HG02763 (cell line): Measurements from ENCODE around the gene SASH3.
"Not testable (repeated sequence)": the region's sequence is repeated elsewhere in the genome, so short reads cannot be mapped to it uniquely, and the experiment has no call there.

Source experiments
- ATAC-seq: cut with Tn5 transposase; IDR thresholded peaks from one replicate; pipeline ENCODE4 v1.9.1; 2021; ENCODE audit warnings: mild to moderate bottlenecking, moderate library complexity; ENCODE audit not compliant: unreplicated experiment

Gene SASH3

DNA sequence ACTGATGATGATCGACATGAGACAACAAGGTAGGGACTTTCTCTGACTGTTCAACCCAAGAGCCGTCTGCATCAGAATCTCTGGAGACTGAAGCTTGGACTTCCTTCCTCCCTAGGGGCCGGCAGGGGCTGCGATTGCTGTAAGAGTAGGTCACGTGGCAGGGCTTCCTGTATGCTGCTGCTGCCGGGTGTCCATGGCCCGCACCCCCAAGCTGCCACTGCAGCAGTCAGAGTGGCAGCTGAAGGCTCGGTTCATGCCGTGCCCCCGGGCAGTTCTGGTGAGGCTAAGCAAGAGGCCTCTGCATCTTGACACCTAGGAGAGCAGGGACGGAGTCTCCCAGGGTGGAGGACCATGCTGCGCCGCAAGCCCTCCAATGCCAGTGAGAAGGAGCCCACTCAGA lies at the start of gene SASH3:
TSS of gene SASH3 (plus strand) at position 203 of the 400 bp plus-strand sequence. CDS start at position 352, 149 bp downstream.
- ATAC-seq, result peak; percentile 23

DNA sequence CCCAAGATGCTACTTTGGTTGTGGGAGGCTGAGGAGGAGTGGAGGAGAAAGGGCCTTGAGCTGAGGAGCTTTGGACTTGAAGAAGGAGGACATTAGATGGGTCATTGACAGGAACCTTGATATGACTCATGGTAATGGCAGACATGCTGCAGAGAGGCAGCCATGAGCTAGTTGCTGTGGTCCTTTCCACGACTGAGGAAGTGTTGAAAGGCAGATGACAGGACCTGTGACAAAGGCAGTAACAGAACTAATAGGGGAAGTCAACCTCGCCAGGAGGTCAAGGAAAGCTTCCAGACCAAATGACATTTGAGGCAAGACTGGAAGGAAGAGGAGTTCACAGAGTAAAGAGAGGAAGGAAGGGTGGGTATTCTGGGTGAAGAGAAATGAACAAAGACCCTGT lies 48.5 kb upstream of the SASH3 start:
- no peak for ATAC-seq

DNA sequence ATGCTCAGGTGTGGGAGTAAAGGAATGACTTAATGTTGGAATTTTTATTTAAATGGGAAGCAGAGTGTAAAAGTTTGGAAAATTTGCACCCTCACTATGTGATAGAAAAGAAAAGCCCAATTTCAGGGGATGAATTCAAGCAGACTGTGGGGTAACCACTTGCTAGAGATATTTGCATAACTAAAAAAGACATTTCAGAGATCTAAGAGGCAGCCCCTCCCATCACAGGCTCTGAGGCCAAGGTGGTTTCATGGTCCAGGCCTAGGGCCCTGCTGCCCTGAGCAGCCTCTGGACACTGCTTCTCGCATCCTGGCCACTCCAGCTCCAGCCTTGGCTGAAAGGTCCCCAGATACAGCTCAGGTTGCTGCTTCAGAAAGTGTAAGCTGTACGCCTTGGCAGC lies 46.9 kb upstream of the SASH3 start:
- no peak for ATAC-seq

DNA sequence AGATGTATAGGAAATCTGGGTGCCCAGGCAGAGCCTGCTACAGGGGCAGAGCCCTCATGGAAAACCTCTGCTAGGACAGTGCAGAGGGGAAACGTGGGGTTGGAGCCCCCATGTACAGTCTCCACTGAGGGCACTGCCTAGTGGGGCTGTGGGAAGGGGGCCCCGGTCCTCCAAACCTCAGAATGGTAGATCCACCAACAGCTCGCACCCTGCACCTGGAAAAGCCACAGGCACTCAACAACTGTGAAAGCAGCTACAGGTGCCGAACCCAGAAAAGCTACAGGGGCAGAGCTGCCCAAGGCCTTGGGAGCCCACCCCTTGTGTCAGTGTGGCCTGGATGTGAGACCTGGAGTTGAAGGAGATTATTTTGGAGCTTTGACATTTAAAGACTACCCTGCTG lies 46.4 kb upstream of the SASH3 start:
- no peak for ATAC-seq

DNA sequence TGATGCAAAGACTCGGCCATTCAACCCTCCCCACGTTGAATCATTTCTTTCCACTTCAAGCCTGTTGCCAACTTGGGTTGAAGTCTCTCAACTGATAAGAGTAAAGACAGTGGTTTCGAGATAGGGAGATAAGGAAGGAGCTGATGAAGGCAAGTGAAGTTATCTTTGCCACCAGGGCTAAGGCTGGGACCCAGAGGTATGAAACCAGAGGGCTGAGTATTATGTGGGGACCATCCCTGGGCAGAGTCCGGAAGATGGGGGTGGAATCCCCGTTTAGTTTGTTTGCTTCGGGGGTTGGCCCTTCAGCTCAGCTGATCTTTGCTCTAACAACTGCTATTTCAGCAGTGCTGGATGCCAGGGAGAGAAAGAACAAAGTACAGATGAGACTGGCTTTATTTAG lies 43.3 kb upstream of the SASH3 start:
- no peak for ATAC-seq

DNA sequence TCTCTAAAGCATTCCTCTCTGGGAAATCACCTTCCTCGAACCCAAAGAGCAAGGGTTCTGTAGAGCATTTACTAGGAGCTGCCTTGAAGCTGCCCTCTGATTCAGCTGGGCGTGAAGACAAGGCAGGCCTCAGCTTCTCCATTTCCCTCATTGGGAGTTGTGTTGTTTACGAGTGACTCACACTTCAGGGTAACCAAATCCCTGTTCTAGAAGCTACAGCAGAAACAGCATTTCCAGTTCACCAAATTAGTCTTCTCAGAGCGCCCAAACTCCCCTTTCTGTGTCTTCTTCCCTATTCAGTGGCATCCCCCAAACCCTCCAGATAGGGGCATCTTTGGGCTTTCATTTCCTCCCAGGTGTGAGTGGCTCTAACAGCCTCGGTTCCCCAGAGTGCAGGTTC lies 41.8 kb upstream of the SASH3 start:
- no peak for ATAC-seq

DNA sequence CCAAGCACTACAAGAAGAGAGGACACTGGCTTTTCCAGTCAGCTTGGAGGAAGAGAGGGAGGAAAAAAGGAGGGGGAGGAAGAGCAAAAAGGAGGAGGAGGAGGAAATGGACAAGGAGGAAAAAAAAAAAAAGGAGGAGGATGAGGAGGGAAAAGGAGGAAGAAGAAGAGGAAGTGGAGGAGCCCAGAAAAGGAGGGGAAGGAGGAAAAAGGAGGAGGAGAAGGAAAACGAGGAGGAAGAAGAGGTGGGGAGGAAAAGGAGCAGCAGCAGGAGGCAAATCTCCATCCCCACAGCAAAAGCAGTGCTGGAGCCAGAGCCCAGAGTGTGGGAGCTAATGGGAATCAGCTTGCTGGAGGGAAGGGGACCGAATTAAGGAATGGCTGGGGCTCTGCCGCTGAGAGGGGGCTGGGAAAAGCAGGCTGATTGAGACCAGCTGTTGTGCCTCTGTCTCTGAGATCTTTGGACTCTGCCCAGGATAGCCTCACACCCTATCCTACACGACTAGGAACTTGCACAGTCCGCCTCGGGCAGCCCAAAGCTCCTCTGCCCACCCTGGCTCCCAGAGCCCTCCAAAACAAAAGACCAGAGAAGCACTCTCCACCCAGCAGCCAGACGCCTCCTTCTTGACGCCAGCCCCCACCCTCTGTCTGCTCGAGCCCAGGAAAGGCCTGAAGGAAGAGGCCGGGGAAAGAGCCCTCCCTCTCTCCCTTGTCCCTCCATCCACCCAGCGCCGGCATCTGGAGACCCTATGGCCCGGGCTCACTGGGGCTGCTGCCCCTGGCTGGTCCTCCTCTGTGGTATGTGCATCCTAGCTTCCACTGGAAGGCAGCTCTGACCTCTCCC lies 41.1 kb upstream of the SASH3 start, which contains the start of gene XPNPEP2:
TSS of gene XPNPEP2 (plus strand) at position 514 of the 843 bp plus-strand sequence. CDS start at position 749, 235 bp downstream.
- no peak for ATAC-seq

DNA sequence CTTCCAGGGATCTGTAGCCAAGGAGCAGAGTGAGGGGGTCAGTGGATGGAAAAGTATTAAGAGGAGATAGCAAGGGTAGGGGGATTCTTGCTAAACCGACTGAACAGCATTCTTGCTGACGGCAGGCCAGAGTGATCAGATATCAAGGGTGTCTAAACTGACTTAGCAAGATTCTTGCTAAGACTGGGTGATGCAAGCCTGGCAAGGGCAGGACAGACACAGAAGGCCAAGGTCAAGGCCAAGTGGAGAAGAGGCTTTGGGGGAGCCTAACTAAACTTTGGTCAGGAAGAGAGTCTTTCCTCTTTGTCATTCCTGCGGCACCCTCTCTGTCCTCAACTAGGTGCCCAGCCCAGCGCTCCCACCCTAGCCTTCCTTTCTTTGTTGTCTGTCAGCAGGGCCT lies 40.2 kb upstream of the SASH3 start:
- ATAC-seq, result no peak

DNA sequence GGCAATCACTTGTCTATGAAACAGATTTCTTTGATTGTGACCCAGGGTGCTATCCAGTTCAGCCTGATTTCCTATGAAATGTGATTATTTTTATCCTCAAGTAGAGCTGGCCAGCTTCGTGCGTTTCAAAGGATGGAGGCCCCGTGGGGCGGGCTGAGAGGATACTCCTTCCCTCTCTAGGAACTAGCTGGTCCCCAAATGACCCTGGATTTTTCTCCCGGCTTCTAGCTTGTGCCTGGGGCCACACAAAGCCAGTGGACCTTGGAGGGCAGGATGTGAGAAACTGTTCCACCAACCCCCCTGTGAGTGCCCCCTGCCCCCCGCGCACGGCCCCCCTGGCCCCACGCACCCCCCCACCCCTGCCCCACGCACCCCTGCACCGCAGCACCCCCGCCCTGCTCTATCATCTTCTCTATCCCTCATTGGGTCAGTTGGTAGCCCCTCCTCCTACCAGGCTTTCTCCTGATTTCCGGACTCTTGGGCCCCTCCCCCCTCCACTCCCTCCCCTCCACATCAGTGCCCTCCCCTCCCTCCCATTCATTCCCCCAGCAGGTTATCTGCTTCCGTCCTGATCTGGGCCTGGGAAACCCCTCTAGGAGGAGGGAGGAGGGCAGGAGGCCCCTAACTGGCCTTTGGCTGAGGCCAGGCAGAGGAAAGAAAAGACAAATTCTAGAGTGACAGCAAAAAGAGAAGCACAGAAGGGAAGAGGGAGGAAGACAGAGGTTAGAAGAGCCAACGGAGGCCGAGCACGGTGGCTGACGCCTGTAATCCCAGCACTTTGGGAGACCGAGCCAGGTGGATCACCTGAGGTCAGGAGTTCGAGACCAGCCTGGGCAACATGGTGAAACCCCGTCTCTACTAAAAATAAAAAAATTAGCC lies 37.6 kb upstream of the SASH3 start:
- no peak for ATAC-seq

DNA sequence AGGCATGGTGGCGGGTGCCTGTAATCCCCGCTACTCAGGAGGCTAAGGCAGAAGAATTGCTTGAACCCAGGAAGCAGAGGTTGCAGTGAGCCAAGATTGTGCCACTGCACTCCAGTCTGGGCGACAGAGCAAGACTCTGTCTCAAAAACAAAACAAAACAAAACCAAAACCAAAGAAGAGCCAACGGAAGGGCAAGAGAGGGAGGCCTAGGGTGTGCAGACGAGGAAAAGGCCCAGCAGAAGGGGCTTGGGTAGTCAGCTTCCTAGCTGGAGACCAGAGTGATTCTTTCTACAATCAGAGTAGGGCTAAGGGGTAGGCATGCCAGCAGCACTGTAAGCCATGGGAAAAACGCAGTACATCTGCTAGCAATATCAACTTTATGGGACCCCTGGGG lies 37.0 kb upstream of the SASH3 start:
- ATAC-seq, result not testable (repeated sequence)

DNA sequence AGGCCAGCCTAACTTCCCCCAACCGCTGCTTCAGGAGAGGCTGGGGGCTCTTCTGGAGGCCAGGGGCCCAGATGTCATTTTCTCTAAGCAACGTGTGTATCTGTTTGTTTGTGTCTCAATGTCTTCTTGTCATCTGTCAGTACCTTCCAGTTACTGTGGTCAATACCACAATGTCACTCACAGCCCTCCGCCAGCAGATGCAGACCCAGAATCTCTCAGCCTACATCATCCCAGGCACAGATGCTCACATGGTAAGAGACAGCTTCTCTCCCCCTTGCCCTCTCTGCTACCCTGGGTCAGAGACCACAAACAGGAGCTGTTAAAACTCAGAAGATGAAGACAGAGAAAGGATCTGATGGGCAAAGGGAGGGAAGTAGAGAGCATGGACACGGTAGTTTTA lies 35.9 kb upstream of the SASH3 start:
- ATAC-seq, result no peak

DNA sequence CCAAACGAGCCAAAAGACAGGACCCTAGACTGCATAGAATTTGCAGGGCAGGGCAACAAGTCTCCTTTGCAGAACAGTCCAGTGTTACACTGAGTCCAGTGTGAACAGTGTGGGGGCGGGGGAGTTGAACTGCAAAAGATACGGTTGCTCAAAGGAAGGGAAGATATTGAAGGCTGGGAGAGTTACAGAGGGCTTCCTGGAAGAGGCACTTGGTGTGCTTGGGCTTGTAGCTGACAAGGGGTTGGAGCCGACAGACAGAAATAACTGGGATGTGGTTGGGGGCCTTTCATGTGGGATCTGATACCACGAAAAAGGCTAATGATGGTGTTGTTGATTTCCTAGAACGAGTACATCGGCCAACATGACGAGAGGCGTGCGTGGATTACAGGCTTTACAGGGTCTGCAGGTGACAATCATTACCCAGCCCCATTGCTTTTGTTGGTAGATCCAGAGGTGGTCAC lies 34.9 kb upstream of the SASH3 start:
- ATAC-seq, result no peak

DNA sequence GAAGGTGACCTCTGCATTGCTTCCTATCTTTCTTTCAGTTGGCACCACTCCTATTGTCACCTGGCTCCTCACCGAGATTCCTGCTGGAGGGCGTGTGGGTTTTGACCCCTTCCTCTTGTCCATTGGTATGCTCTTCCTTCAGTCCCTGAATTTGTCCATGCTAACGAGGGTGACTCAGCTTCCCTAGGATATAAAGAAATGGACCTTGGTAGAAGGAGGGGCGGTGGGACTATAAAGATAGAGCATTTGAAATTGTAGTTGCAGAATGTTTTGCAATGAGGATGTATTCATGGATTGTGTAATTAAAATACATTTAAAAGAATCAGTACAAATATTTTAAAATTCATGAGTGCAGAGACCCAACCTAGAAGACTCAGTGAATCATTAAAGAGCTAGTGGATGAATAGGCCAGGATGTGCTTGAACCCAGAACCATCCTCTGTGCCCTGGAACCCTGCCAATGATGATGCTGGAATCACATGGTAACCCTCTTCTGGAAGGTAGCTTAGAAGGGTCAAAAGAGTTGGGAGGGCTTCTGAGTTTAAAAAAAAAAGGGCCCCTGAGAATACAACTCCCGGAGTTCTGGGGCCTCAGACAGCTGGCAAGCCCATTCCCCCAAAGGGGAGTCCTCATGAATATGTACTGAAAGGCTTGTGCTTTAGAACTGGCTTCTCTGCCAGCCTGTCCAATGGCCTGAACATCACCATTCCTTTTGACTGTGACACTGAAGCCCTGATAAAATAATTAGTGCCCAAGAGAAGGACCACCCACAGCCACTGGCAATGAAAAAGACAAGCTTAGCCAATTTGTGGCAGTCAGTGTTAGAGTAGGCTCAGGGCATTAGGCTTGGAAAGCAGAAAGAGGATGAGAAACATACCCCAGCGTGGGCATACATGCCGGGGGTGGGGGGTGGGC lies 32.9 kb upstream of the SASH3 start:
- ATAC-seq, result no peak

DNA sequence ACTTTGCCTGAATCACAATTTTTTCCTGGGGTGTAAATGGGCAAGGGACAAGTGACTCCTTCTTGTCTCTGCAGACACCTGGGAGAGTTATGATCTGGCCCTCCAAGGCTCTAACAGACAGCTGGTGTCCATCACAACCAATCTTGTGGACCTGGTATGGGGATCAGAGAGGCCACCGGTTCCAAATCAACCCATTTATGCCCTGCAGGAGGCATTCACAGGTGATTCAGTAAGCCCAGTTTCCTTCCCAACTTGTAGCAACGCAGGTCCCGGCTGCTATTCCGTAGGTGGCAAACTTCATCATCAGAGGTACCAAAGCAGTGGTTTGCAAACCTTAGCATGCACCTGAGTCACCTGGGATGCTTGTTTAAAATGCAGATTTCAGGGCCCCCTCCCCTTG lies 32.2 kb upstream of the SASH3 start:
- no peak for ATAC-seq

DNA sequence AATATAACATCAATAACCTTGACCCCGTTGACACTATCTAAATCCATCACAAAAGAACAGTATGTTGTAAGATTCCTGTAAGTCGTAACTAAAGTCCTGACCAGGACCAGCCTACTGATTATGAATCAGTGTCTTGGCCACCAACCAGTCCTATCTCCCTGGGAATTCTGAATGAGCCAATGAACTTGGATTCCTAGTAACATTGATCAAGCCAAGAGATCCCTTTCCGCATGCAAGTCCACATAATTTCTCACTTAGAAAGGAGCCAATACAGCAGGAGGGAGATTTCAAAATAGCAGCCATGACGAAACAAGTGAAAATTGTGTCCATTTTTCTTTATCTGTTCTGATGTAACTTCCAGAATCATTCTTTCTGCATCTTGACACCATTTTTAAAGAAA lies 31.4 kb upstream of the SASH3 start:
- no peak for ATAC-seq

DNA sequence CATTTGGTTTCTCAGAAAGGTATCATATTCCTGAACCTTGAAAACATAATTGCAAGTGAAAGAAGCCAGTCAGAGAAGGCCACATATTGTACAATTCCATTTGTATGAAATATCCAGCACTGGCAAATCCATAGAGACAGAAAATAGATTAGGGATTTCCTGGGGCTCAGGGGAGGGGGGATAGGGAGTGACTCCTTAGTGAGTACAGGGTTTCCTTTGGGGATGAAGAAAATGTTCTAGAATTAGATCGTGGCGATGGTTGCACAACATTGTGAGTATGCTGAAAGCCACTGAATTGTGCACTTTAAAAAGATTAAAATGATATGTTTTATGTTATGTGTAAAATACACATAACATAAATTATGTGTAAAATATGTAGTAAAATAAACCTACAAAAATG lies 30.7 kb upstream of the SASH3 start:
- ATAC-seq, result no peak

DNA sequence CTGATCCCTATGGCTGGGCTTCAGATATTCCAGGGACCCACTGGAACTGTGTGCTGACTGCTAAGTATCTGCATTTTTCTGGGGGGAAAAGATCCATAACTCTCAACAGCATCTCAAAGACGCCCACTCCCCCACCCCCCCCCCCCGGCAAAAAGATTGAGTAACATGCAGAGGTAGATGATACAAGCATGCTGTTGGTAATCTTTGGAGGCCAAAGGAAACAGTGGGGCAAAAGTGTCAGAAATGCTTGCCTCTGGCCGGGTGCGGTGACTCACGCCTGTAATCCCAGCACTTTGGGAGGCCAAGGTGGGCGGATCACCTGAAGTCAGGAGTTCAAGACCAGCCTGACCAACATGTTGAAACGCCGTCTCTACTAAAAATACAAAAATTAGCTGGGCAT lies 28.8 kb upstream of the SASH3 start:
- ATAC-seq, result no peak

DNA sequence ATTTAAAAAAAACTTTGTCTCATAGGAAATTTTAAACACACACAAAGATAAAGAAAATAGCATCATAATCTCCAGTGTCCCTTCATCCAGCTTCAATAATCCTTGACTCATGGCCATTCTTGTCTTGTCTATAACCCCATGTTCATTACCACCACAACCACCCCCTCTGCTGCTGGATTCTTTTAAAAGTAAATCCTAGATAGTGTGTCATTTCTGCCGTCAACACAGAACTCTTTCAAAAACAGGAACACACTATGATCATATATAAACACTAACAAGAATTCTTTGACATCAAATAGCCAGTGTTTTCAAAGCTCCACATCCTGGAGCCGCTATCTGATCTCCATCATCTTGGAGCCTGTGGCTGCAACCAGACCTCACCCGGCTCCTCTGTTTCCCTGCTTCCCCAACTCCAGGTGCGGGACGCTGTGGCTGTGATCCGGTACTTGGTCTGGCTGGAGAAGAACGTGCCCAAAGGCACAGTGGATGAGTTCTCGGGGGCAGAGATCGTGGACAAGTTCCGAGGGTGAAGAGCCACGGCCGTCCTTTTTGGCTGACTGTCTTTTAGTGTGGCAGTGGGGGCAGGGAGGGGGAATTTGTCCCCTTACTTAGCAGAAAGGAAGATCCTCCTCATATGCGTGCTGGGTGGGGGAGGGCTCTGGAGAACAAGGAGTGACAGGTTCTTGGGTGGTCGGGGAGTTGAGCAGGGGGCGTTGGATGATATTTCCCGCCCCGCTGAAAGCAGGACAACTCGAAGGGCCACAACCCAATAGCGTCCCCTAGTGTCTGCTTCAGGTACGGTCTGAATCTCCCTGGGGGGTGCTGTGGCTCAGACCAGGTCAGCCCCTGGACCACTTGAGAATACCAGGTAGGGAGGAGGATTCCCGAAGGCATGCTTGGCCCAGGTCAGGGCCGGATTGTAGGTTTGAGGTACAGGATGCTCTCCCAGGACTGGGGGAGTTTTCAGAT lies 25.4 kb upstream of the SASH3 start:
- no peak for ATAC-seq

DNA sequence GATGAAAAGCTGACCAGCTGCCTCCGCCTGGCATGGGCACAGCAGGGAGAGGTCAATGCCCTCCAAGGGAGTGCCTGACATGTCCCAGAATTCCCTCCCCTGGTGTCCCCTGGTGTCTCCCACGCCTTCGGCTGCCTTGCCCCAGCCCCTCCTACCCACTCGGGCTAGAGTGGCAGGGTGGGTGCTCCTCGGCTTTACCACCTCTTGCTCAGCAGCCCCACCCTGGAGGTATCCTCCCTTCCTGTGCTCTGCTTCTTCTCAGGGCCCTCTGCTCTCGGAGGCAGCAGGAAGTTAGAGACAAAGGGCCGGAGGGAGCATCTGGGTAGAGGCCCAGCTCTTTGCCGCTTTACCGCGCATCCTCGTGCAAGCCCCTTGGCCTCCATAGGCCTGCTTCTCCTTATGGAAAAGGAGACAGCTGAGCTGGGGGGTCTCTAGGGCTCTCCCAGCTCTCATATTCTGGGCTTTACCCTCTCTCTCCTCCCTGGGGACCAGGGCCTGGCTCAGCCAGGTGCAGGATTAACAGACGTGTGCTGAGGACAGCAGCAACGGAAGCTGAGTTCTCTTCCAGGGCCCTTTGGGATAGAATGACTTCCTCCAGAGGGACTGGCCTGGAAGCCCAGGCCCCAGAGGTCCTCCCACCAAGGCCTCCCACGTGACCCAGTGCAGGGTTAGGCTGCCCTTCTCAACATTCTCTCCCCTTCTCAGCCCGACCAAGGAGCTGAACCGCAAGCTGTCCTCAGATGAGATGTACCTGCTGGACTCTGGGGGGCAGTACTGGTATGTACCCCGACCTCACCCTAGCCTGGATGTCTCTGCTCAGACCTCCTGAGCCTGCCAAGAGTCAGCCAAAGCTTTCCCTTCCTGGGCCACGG lies 23.7 kb upstream of the SASH3 start:
- no peak for ATAC-seq
